Measurements from ENCODE around the gene CNTN1. TPM values are rescaled to one million over a fixed set of nuclear protein-coding genes. Genes with fewer than 3 reads are reported as not detected.

Gene CNTN1
- total and polyA plus RNA-seq, 2 of the 8 experiments (the other 6 are each of a cell fraction or from before 2014, with no cell fraction given) = 7.2 to 21.8 TPM

- FAIRE-seq = no peak
- Histone ChIP-seq H3K36me3 (ENCODE audit: control insufficient read depth in 2 of 4, insufficient read depth in 4 of 4, low read length in 3 of 4) (no peaks in the 10 kb centered on the region), H2AK5ac (ENCODE audit: low read depth, low read length) (no peak overlapping the region), H3K4ac (replicated peaks; ENCODE audit: insufficient read length, low read depth, low read length) (no peak overlapping the region), H2BK20ac (ENCODE audit: low read length) (no peak overlapping the region), H3K4me1 (replicated peaks in 1 of 4; ENCODE audit: control insufficient read depth in 3 of 4, insufficient read depth in 4 of 4, low read length in 3 of 4) (peaks cover 0 to 7% (median 4%) of the 10 kb centered on the region in 4 experiments; a peak in 3 of 7 replicates), H3K23me2 (ENCODE audit: low read depth, low read length) (no peaks in the 10 kb centered on the region), H3K18ac (ENCODE audit: extremely low read depth, low read length) (no peak overlapping the region), H2BK15ac (ENCODE audit: low read length) (no peak overlapping the region), H3K4me2 (ENCODE audit: insufficient read depth in 1 of 2, low read depth in 2 of 2, low read length in 2 of 2) (peak overlapping the region in 1 of 2 experiments; percentile 52; a peak in 2 of 4 replicates), H3K79me1 (ENCODE audit: low read depth, low read length) (no peaks in the 10 kb centered on the region), H2BK5ac (ENCODE audit: low read depth, low read length) (no peak overlapping the region), H3K56ac (replicated peaks; ENCODE audit: insufficient read length, low read depth, low read length) (no peak overlapping the region), H3K27ac (ENCODE audit: low read depth, low read length) (no peak overlapping the region), H3K9me3 (ENCODE audit: insufficient read depth in 2 of 2, low read depth in 1 of 2, low read length in 1 of 2) (no peaks in the 10 kb centered on the region), H3K27me3 (replicated peaks in 1 of 4; ENCODE audit: control insufficient read depth in 3 of 4, extremely low read depth in 1 of 4, insufficient read depth in 3 of 4, low read length in 3 of 4) (no peaks in the 10 kb centered on the region), H2BK120ac (replicated peaks; ENCODE audit: low read depth, low read length) (no peak overlapping the region), H3K4me3 (ENCODE audit: extremely low read depth in 1 of 4, insufficient read depth in 2 of 4, low read depth in 3 of 4, low read length in 4 of 4) (peak overlapping the region in 1 of 4 experiments; percentile 27; a peak in 1 of 8 replicates), H3K14ac (ENCODE audit: insufficient read length) (no peak overlapping the region), H2BK12ac (ENCODE audit: low read depth, low read length) (no peak overlapping the region), H2AFZ (ENCODE audit: low read length) (no peak overlapping the region), H3K79me2 (ENCODE audit: control insufficient read depth in 1 of 2, insufficient read depth in 2 of 2, low read length in 2 of 2) (no peaks in the 10 kb centered on the region), H4K20me1 (replicated peaks in 1 of 2; ENCODE audit: control insufficient read depth in 1 of 2, insufficient read depth in 2 of 2, low read length in 2 of 2) (no peaks in the 10 kb centered on the region), H4K8ac (ENCODE audit: extremely low read depth, insufficient read depth, low read length) (no peak overlapping the region), H3K9ac (replicated peaks in 1 of 4; ENCODE audit: extremely low read depth in 1 of 4, low read depth in 3 of 4, low read length in 3 of 4) (no peak overlapping the region), H4K5ac (ENCODE audit: insufficient read length, low read depth, low read length) (no peak overlapping the region), H4K91ac (replicated peaks; ENCODE audit: insufficient read length, low read length) (no peak overlapping the region), H3K23ac (ENCODE audit: insufficient read length) (no peak overlapping the region)
- ChIA-PET CTCF (ENCODE audit: partially characterized antibody) (no interaction called here), POLR2A (ENCODE audit: partially characterized antibody) (interaction anchor here (1.0 kb wide), 1 partner anchor 13 kb away, joined by 3 read pairs; no protein-coding TSS in a partner anchor)
- DNase-seq (ENCODE audit: low read depth in 1 of 2, low spot score in 2 of 2) = no peak
- TF ChIP-seq POU5F1 (IDR thresholded peaks at IDR 0.05; ENCODE audit: low read depth, low read length) (no peak), RAD21 (IDR thresholded peaks at IDR 0.05 in 1 of 2, conservative IDR thresholded peaks at IDR 0.05 in 1 of 2; ENCODE audit: low read depth in 2 of 2, low read length in 2 of 2) (no peak), CBX8 (IDR thresholded peaks at IDR 0.05; ENCODE audit: borderline replicate concordance, low read depth, low read length) (no peak), KDM1A (IDR thresholded peaks at IDR 0.05; ENCODE audit: borderline replicate concordance, low read length) (no peak), RBBP5 (IDR thresholded peaks at IDR 0.05; ENCODE audit: borderline replicate concordance, low read depth, low read length) (no peak), YY1 (IDR thresholded peaks at IDR 0.05; ENCODE audit: low read depth, low read length) (no peak), CHD1 (IDR thresholded peaks at IDR 0.05; ENCODE audit: low read depth, low read length) (no peak), ATF2 (IDR thresholded peaks at IDR 0.05; ENCODE audit: low read length) (no peak), SIRT6 (IDR thresholded peaks at IDR 0.05; ENCODE audit: low read length) (no peak), BRCA1 (IDR thresholded peaks at IDR 0.05; ENCODE audit: low read depth, low read length) (no peak)
- TF ChIP-seq, protein P1, sequence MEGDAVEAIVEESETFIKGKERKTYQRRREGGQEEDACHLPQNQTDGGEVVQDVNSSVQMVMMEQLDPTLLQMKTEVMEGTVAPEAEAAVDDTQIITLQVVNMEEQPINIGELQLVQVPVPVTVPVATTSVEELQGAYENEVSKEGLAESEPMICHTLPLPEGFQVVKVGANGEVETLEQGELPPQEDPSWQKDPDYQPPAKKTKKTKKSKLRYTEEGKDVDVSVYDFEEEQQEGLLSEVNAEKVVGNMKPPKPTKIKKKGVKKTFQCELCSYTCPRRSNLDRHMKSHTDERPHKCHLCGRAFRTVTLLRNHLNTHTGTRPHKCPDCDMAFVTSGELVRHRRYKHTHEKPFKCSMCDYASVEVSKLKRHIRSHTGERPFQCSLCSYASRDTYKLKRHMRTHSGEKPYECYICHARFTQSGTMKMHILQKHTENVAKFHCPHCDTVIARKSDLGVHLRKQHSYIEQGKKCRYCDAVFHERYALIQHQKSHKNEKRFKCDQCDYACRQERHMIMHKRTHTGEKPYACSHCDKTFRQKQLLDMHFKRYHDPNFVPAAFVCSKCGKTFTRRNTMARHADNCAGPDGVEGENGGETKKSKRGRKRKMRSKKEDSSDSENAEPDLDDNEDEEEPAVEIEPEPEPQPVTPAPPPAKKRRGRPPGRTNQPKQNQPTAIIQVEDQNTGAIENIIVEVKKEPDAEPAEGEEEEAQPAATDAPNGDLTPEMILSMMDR (IDR thresholded peaks at IDR 0.05; ENCODE audit: control extremely low read depth in 1 of 3, insufficient read depth in 1 of 3, low read depth in 1 of 3, low read length in 3 of 3) = no peak
These were observed 41.6 kb downstream of the CNTN1 start for GRCh38 chr12:40733871-40734270.

Measured in H1 (cell line).